Measurements from ENCODE around the gene SUMF1.
A peak's percentile ranks its signal among the peaks of the same experiment; 100 is the strongest.

SUMF1 gene

DNA sequence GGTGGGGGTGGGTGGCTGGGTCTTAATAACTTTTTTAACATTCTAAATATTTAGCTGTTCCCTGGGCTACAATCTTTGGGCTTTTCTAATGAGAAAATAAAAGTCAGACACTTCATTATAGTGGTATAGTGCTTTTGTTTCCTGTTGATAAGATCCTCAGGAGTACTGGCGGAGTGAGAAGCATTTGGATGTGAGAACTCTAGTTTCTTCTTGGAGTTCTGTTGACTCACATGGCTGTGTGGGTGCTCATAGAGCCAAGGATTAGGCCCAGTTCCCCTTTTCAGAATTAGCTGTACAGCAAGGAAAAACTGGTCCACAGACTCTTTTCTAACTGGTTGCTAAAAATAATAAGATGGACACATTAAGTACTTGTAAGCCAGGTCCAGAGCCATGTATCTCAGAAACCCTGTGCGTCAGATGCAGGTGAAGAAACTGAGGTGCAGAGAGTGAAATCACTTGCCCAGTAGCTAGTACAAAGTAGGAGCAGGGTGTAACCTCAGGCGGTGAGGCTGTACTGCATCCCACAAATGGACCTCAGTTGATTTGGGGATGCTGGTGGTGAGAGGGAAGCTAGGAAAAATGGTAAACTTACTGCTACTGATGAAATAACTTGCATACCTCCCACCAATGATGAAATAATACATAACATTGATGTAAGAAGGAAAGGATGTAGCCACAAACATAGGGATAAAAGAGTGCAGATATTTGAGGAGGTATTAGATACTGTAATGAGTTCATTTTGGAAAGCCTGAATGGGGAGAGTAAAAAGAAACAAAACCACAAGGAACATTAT is 28.4 kb upstream of the SUMF1 start:
- no peaks in the 10 kb centered on the region for H3K79me2 ChIP-seq (ENCODE audit: insufficient read depth, low read depth)
- peaks cover 50% of the 10 kb centered on the region for H3K4me1 ChIP-seq (ENCODE audit: low read depth, poor library complexity, severe bottlenecking)
- no peaks in the 10 kb centered on the region; the same call in 1 of the 2 replicates for H3K27me3 ChIP-seq (ENCODE audit: insufficient read depth, low read depth)
- H3K4me2 ChIP-seq, result no peak overlapping the region
- H2AFZ ChIP-seq (ENCODE audit: low read depth), result no peak overlapping the region
- H3K4me3 ChIP-seq (IDR thresholded peaks at IDR 0.05; ENCODE audit: insufficient read depth, low read depth, low read length), result no peak overlapping the region
- H3K36me3 ChIP-seq (ENCODE audit: insufficient read depth), result no peaks in the 10 kb centered on the region
- no peak overlapping the region for H3K27ac ChIP-seq
- H4K20me1 ChIP-seq (ENCODE audit: insufficient read depth), result no peaks in the 10 kb centered on the region
- no peak overlapping the region for H3K9ac ChIP-seq
- TF ChIP-seq CTCF (conservative IDR thresholded peaks at IDR 0.05; ENCODE audit: low read depth, low read length), result no peak

DNA sequence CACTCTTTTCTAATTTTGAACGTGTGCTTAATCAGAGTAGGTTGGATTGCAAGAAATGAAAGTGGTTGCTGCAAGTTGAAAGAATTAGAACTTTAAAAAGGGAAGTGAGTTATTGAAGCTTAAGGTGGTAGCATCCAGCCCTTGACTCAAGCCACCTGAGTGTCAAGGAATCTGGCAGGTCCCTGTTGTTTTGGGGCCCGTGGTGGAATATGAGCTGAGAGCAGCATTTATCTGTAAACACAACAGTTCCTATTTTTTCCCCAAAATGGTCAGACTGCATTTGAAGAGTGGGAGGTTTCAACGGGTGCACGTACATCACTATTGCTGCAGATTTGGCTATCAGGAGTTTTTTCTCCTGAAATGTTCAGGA is 27.8 kb upstream of the SUMF1 start:
- no peaks in the 10 kb centered on the region for H3K79me2 ChIP-seq (ENCODE audit: insufficient read depth, low read depth)
- H3K4me3 ChIP-seq (IDR thresholded peaks at IDR 0.05; ENCODE audit: insufficient read depth, low read depth, low read length), result no peak overlapping the region
- peaks cover 50% of the 10 kb centered on the region for H3K4me1 ChIP-seq (ENCODE audit: low read depth, poor library complexity, severe bottlenecking)
- no peak overlapping the region for H2AFZ ChIP-seq (ENCODE audit: low read depth)
- no peak for TF ChIP-seq CTCF (conservative IDR thresholded peaks at IDR 0.05; ENCODE audit: low read depth, low read length)
- no peaks in the 10 kb centered on the region for H3K36me3 ChIP-seq (ENCODE audit: insufficient read depth)
- H3K27ac ChIP-seq, result no peak overlapping the region
- H3K9ac ChIP-seq, result no peak overlapping the region
- H4K20me1 ChIP-seq (ENCODE audit: insufficient read depth), result no peaks in the 10 kb centered on the region
- H3K27me3 ChIP-seq (ENCODE audit: insufficient read depth, low read depth), result no peaks in the 10 kb centered on the region; the same call in 1 of the 2 replicates
- peak overlapping the region; percentile 82 for H3K4me2 ChIP-seq

DNA sequence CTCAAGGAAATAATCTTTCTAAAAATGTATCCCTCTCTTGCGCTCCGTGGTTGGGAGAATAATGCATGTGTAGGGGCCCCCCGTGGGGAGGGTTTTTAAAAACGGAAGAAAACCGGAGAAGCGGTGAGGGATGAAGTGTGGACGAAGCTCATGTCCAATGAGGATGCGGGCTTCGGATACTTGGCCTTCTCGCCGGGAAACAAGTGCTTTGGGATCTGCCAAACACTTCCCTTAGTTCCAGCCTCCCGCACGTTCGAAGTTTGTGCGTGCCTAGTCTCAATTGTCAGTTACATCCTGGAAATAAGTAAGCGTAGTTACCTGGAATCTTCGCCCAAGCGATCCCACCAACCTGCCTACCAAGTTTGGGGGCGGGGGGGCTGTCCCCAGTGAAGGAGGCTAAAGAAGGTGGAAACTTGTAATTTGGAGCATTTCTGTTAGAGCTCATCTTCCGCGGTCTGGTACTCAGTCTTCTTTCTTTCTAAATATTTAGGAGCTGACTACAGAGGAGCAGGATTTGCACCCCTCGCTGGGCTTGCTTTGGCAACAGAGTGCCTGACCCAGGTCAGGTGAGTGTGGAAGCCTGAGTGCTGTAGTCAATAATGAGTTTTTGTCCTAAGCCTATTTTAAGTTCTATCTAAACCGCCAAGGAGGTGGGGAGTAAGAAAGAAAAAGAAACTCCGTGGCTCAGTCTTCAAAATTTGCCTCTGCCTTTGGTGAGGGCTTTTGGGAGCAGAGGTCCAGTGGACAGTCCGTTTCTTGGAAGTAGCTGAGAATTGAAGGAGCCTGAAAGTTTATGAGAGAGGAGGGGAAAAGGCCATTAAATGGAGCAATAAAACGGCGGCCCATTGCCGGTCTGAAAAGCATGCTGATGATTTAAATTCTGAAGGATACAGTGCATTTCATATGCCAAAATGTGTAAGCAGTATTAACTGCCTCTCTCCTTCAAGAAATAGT is 27.1 kb upstream of the SUMF1 start:
- H3K4me2 ChIP-seq, result peak overlapping the region; percentile 82
- no peak for TF ChIP-seq CTCF (conservative IDR thresholded peaks at IDR 0.05; ENCODE audit: low read depth, low read length)
- no peaks in the 10 kb centered on the region for H3K79me2 ChIP-seq (ENCODE audit: insufficient read depth, low read depth)
- H3K36me3 ChIP-seq (ENCODE audit: insufficient read depth), result no peaks in the 10 kb centered on the region
- no peak overlapping the region for H3K27ac ChIP-seq
- no peak overlapping the region for H3K9ac ChIP-seq
- peaks cover 50% of the 10 kb centered on the region for H3K4me1 ChIP-seq (ENCODE audit: low read depth, poor library complexity, severe bottlenecking)
- no peaks in the 10 kb centered on the region for H4K20me1 ChIP-seq (ENCODE audit: insufficient read depth)
- H2AFZ ChIP-seq (ENCODE audit: low read depth), result peak overlapping the region; percentile 54; the same call in 1 of the 2 replicates
- H3K4me3 ChIP-seq (IDR thresholded peaks at IDR 0.05; ENCODE audit: insufficient read depth, low read depth, low read length), result peak overlapping the region; percentile 27
- H3K27me3 ChIP-seq (ENCODE audit: insufficient read depth, low read depth), result no peaks in the 10 kb centered on the region; the same call in 1 of the 2 replicates

DNA sequence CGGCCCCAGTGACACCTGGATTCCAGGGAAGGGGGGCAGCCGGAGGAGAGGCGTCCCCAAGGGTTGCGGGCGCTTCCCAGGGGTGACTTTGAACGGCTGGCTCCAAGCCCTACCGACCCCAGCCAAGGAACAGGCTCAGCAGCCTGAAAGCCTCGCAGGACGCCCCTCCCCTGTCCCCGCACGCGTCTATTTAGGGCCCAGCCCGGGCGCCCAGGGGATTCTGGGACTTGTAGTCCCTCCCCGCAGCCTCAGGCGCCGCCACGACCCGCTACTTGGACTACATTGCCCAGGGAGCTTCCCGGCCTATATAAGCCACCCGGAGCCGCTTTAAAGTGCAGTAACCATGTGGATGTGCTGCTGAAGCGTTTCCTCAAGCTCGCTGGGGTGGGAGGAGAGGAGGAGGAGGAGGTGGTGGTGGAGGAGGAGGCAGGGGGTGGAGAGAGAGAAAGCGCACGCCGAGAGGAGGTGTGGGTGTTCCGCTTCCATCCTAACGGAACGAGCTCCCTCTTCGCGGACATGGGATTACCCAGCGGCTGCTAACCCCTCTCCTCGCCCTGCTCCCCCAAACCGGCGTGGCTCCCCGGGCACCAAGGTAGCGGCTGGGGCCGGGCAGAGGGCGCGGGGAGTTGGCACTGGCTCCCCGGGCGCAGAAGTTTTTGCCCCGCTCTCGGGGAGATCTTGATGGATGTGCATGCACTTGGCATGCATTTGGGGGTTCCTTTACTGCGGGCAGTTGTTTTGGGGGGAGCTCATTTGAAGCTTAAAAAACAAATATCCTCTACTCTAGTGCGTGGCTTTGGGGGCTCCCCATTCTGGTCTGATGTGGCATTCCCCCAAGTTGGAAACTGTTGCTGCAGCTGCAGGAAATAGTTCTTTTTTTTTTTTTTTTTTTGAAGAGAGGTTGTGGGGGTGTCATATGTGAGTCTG is 26.2 kb upstream of the SUMF1 start, which contains the start of gene ITPR1:
Gene ITPR1, plus strand, starts transcription at position 335 of the 927 bp plus-strand sequence. CDS start 23,144 bp downstream, outside the sequence.
- no peak for TF ChIP-seq CTCF (conservative IDR thresholded peaks at IDR 0.05; ENCODE audit: low read depth, low read length)
- Histone ChIP-seq H3K79me2 (ENCODE audit: insufficient read depth, low read depth) (no peaks in the 10 kb centered on the region), H2AFZ (ENCODE audit: low read depth) (peak within 1 kb of the TSS; percentile 88; the same call in 1 of the 2 replicates), H4K20me1 (ENCODE audit: insufficient read depth) (no peaks in the 10 kb centered on the region), H3K4me3 (IDR thresholded peaks at IDR 0.05; ENCODE audit: insufficient read depth, low read depth, low read length) (peak within 1 kb of the TSS; percentile 27), H3K9ac (peak within 1 kb of the TSS; percentile 50; the same call in 1 of the 2 replicates), H3K4me1 (ENCODE audit: low read depth, poor library complexity, severe bottlenecking) (peaks cover 50% of the 10 kb centered on the region), H3K4me2 (peak within 1 kb of the TSS; percentile 82), H3K27ac (no peak within 1 kb of the TSS), H3K36me3 (ENCODE audit: insufficient read depth) (no peaks in the 10 kb centered on the region), H3K27me3 (ENCODE audit: insufficient read depth, low read depth) (no peaks in the 10 kb centered on the region; the same call in 1 of the 2 replicates)

Data from KMS-11 (cell line).